HG03095 (cell line): Measurements from ENCODE around the gene RTN3.
"Not testable (repeated sequence)": the region's sequence is repeated elsewhere in the genome, so short reads cannot be mapped to it uniquely, and the experiment has no call there.

Source experiments
- ATAC-seq: cut with Tn5 transposase; IDR thresholded peaks from one replicate; pipeline ENCODE4 v1.9.1; 2021; ENCODE audit warnings: moderate library complexity; ENCODE audit not compliant: unreplicated experiment

RTN3 gene

GRCh38 chr11:63680834-63681320, 423 bp upstream of the RTN3 start:
- ATAC-seq = no peak

GRCh38 chr11:63682066-63683021, 1.0 kb downstream of the RTN3 start:
- ATAC-seq = no peak

GRCh38 chr11:63683133-63683991, 2.1 kb downstream of the RTN3 start:
- no peak for ATAC-seq

- ATAC-seq = not testable (repeated sequence)
Observed at GRCh38 chr11:63685158-63685721, 3.9 kb downstream of the RTN3 start.

DNA sequence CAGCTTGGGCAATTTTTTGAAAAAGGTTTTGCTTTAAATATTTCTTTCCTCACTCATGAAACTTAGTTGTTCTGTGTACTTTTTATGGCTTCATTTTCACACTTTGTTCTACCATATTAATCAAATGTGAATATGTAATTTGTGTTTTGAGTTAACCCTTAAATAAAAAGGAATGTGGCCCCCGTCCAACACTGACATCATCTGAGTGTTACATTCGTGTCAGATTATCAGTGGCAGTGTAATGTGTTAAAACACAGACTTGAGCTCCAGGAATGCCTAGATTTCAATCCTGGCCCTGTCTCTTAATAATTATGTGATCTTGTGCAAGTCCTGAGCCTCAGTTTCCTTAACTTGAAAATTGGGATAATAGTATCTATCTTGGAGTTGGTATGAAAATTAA, 5.6 kb downstream of the RTN3 start:
- no peak for ATAC-seq

GRCh38 chr11:63687845-63688244, 6.5 kb downstream of the RTN3 start:
- no peak for ATAC-seq

DNA sequence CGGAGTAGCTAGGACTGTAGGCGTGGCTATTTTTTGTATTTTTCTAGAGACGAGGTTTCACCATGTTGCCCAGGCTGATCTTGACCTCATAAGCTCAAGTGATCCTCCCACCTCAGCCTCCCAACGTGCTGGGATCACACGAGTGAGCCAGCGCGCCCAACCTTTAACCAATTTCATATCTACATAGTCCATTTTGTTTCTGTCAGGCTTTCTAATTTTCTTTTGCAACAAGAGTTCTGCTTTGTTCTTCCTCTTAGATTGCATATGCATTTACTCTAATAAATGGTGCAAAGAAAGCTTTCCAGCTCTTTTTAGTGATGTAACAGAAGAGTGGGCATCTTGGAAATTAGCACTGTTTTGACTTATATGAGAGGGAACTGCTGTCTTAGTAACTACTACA, 13.3 kb downstream of the RTN3 start:
- ATAC-seq = no peak

- no peak for ATAC-seq
Observed at GRCh38 chr11:63698976-63699733, 17.9 kb downstream of the RTN3 start.

GRCh38 chr11:63699896-63700295, 18.6 kb downstream of the RTN3 start:
- ATAC-seq = no peak

- ATAC-seq = no peak
Observed at GRCh38 chr11:63705526-63705925, 24.2 kb downstream of the RTN3 start.

- ATAC-seq = no peak
Observed at GRCh38 chr11:63708764-63709163, 27.5 kb downstream of the RTN3 start.

GRCh38 chr11:63709336-63709884, 28.1 kb downstream of the RTN3 start:
- ATAC-seq = no peak

GRCh38 chr11:63710476-63711217, 29.3 kb downstream of the RTN3 start:
- ATAC-seq = no peak

DNA sequence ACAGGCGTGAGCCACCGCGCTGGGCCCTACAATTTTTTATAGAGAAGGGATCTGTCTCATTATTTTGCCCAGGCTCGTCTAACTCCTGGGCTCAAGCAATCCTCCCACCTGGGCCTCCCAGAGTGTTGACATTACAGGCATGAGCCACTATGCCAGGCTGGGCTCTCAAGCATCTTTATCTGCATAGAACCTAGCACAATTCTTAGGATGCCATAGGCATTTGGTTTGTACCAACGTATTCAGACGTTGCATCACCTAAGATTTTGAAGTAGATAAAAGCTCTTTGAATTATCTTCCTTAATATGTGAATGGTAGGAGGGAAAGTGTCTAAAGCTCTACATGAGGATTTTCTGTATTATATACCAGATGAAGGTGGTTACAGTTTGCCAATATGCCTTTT, 30.5 kb downstream of the RTN3 start:
- no peak for ATAC-seq

DNA sequence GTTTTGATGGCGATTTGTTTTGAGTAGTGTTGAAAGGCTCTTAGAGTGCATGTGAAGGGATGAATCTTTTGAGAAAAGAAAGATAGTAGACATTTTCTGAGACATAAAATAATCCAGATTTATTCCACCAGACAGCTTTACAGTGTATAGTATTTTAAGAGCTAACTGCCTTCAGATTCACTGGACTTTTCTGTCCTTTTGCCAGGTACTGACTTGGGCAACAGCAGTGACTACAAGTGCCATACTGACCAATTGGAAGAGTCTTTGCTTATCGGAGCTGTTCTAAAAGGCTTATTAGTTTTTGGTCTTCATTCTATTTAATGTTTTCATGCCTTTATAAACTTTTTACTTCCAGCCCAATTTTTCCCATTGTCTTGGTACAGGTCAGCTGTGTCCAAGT, 32.5 kb downstream of the RTN3 start:
- ATAC-seq = no peak

DNA sequence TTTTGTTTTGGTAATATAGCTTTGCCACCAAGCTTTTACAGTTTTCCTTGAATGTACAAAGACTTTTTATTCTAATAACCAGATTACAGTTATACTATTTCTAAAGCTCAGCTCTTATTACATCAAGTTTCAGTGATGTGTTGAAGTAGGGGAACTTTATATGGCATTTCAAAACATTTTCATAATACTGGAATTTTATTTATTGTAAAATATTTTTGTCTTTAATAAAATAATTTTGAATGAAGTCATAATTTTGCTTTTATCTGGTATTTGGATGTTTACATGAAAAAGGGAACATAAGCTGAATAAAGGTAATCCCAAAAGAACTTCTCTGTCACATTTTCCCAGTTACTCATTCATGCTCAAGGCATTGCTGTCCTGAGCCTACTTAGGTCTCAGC, 34.7 kb downstream of the RTN3 start:
- ATAC-seq = no peak

GRCh38 chr11:63719001-63719400, 37.7 kb downstream of the RTN3 start:
- ATAC-seq = no peak

DNA sequence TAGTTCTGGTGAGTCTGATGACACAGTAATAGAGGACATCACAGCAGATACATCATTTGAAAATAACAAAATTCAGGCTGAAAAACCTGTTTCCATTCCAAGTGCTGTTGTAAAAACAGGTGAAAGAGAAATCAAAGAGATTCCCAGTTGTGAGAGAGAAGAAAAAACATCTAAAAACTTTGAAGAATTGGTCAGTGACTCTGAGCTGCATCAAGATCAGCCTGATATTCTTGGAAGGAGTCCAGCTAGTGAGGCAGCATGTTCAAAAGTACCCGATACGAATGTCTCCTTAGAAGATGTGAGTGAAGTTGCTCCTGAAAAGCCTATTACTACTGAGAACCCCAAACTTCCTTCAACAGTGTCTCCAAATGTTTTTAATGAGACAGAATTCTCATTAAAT, 38.7 kb downstream of the RTN3 start:
- ATAC-seq = no peak

DNA sequence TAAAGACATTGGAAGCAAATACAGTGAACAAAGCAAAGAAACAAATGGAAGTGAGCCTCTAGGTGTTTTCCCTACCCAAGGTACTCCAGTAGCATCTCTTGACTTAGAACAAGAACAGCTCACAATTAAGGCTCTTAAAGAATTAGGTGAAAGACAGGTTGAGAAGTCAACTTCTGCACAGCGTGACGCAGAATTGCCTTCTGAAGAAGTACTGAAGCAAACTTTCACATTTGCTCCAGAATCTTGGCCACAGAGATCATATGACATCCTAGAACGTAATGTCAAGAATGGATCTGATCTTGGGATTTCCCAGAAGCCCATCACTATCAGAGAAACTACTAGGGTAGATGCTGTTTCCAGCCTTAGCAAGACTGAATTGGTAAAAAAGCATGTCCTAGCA, 39.3 kb downstream of the RTN3 start:
- ATAC-seq = no peak

DNA sequence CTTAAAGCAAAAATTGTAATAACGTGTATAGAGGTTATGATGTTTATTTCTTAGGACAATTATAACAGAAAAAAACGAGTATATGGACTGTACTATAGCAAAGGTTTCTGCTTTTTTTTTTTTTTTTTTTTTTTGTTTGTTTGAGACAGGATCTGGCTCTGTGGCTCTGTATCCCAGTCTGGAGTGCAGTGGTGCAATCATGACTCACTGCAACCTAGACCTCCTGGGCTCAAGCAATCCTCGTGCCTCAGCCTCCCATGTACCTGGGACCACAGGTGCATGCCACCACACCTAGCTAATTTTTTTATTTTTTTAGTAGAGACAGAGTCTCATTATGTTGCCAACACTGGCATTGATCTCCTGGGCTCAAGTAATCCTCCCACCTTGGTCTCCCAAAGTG, 48.0 kb downstream of the RTN3 start:
- no peak for ATAC-seq
